ENCODE results near the gene RBM20.
"Not testable (repeated sequence)": the region's sequence is repeated elsewhere in the genome, so short reads cannot be mapped to it uniquely, and the experiment has no call there.

RBM20 gene

GRCh38 chr10:110649347-110650264, 5.5 kb downstream of the RBM20 start:
- no peak for DNase-seq (ENCODE audit: low read depth)

GRCh38 chr10:110650265-110650668, 6.1 kb downstream of the RBM20 start:
- DNase-seq (ENCODE audit: low read depth), result no peak

GRCh38 chr10:110651044-110651958, 7.2 kb downstream of the RBM20 start:
- no peak for DNase-seq (ENCODE audit: low read depth)

DNA sequence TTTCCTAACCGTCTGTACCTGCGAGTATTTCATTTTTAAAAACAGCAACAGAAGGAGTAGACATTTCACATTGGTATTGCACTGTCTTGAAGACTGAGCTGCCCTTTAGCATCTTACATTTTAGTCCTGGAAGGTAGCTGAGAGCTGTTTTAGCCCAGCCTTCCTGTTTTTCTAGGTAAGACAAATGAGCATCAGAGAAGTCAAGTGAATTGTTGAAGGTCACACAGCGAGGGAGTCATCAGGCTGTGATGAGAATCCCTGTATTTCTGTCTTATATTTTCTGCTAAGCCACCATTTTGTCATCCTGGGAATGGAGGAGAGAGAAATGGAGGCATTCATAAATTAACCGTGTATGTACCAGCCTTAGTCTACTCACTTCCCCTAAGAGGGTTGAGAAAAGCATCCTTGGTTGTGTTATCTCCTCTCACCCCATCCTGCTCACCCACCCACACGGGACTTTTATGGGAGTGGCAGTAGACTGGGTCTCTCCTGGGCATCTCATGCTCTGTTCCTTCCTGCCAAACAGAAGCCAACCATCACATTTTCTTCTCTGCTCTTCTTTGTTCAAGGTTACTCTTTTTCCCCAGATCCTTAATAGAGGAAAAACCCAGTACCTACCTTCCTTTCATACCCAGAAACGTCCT, 8.5 kb downstream of the RBM20 start:
- DNase-seq (ENCODE audit: low read depth), result no peak

GRCh38 chr10:110655320-110655719, 11.2 kb downstream of the RBM20 start:
- DNase-seq (ENCODE audit: low read depth), result no peak

DNA sequence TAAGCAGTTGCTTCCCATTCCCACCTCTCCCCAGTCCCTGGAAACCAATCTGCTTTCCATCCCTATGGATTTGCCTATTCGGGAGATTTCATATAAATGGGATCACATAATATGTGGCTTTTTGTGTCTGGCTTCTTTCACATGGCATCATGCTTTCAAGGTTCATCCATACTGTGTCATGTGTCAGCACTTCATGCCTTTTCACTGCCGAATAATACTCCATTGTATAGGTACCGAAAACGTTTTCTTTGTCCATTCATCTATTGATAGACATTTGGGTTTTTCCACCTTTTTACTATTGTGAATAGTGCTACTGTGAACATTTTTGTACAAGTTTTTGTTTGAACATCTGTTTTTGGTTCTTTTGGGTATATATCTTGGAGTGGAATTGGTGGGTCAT, 12.5 kb downstream of the RBM20 start:
- no peak for DNase-seq (ENCODE audit: low read depth)

DNA sequence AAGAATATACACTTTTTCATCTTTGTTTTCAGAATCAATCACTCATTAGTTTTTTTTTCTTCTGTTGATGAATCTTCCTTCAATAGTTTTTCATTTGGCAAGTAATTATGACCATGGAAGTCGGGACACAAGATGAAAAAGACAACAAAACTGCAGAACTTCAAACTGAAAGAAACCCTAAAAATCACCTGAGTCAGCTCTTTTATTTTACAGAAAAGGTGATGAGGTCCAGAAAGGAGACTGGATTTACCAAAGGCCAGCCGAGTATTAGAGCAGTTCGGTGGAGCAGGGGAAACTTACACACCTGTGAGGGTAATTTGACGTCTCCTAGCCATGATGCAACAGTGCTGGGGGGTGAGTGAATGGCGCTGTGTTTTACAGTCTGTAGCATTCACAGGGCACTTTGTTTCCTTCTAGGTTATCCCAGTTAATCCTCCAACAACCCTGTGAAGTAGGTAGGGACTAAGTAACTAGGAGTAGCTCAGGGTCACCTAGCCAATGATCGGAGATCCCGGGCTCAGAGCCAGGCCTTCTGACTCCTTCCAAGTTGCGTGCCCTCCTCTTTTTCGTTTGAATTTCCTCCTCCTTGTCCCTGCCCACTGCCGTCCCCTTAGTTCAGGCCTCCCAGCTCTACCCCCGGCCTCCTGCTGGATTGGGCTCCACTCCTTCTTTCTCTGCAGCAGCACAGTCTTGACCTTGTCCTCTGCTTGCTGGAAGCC, 14.0 kb downstream of the RBM20 start:
- no peak for DNase-seq (ENCODE audit: low read depth)

DNA sequence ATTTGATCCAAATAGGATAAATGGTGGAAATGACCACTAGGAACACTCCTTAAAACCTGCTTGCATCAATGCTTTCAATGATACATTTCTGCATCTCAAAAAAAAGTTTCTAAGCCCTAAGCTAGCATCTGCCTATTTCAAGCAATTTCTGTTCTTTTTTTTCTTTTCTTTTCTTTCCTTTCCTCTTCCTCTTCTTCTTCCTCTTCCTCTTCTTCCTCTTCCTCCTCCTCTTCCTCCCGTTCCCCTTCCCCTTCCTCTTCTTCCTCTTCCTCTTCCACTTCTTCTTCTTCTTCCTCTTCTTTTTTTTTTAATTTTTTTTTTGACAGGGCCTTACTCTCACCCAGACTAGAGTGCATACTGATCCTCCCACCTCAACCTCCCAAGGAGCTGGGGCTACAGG, 15.4 kb downstream of the RBM20 start:
- DNase-seq (ENCODE audit: low read depth), result no peak

GRCh38 chr10:110660289-110660688, 16.2 kb downstream of the RBM20 start:
- not testable (repeated sequence) for DNase-seq (ENCODE audit: low read depth)

DNA sequence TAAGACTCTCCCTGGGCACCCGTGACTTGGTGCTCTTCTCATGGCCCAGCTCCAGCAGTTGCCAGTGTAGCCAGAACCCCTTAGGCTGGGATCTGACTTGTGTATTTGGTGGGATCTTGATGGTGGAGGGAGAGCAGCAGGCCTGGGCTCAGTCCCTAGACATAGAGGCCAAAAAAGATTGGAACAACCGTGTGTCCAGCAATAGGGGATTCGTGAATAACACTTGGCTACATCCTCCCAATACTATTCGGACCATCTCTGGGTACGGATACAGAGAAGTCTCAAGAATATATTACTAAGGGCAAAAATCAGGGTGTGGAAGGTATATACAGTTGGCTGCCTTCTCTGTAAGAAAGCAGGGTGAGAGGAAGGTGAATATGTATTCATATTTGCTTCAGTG, 17.2 kb downstream of the RBM20 start:
- DNase-seq (ENCODE audit: low read depth), result no peak

GRCh38 chr10:110664483-110665420, 20.6 kb downstream of the RBM20 start:
- DNase-seq (ENCODE audit: low read depth), result no peak

- not testable (repeated sequence) for DNase-seq (ENCODE audit: low read depth)
Observed at GRCh38 chr10:110666259-110666658, 22.1 kb downstream of the RBM20 start.

- no peak for DNase-seq (ENCODE audit: low read depth)
Observed at GRCh38 chr10:110666673-110667072, 22.5 kb downstream of the RBM20 start.

GRCh38 chr10:110667620-110668343, 23.6 kb downstream of the RBM20 start:
- no peak for DNase-seq (ENCODE audit: low read depth)

- DNase-seq (ENCODE audit: low read depth), result no peak
Observed at GRCh38 chr10:110668443-110668842, 24.3 kb downstream of the RBM20 start.

DNA sequence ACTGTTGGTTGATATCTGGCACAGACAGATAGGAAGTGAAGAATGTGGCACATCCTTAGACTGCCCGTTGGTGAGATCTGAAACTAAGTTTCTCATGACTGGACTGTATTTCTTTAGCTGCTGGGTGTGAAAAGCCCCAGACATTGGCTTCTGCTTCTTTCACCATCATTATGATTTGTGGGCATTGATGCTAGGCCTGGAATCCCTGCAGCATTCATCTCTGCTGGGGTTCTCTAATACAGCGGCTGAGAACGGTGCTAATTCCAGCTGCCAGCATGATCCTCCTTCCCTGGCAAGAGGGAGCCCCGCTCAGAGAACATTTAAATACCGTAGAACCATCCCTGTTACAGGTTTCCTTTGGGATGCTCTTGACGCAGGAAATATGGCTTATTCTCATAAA, 26.2 kb downstream of the RBM20 start:
- no peak for DNase-seq (ENCODE audit: low read depth)

- no peak for DNase-seq (ENCODE audit: low read depth)
Observed at GRCh38 chr10:110671788-110672579, 27.8 kb downstream of the RBM20 start.

DNA sequence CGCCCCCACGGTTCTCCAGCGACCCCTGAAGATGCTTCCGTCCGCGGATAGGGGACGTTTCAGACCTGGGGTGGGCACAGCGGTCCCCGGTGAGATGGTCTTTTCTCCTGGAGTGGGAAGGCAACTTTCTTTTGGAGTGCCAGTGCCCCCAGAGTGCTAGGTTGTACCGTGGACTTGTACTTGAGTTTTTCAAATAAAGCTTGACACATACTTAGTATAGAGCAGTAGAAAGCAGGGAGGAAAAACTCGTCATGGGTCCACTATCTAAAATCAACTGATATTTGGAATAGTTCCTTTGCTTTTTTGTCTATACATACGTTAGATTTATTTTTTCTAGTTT, 28.4 kb downstream of the RBM20 start:
- no peak for DNase-seq (ENCODE audit: low read depth)

GRCh38 chr10:110676016-110676415, 31.9 kb downstream of the RBM20 start:
- DNase-seq (ENCODE audit: low read depth), result no peak
